ENCODE results near the gene SH3D21.
A peak's percentile ranks its signal among the peaks of the same experiment; 100 is the strongest.

SH3D21 gene

DNA sequence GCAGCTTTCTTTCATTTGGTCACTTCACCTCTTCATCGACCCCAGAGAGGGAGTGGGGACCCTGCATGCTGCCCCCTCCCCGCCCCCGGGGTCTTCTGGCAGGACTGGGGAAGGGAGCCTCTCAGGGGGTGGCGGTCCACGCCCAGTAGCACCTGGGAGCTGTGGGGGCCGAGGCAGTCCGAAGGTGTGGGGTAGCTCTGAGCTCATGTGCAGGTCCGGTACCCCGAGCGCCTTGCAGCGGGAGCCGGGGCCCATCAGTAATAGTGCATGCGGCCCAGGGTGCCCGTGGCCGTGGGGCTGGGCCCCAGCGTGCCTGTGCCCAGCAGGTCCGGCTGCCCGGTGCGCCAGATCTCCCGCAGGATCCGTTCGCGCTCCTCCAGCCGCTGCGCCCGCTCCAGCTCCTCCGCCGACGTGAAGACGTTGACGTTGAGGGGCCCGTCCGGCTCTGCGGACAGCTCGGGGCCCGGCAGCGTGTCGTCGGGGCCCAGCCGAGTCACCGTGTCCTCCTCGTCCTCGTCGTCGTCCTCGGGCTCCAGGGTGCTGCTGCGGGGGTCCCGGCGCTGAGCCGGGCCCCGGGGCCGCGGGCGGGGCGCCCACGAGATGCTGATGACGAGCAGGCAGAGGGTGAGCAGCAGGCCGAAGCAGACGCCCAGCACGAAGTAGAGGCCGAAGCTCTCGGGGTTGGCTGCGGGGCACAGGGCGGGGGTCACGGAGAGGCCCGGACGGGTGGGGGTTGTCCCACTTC, 16.0 kb downstream of the SH3D21 start:
- peak overlapping the region; percentile 38 for H3K18ac ChIP-seq (ENCODE audit: low read length)
- peaks cover 0 to 6% of the 10 kb centered on the region in 2 experiments for H3K36me3 ChIP-seq (ENCODE audit: control insufficient read depth in 1 of 2, insufficient read depth in 2 of 2, low read length in 2 of 2)
- peak overlapping the region; percentile 27 for H2AK5ac ChIP-seq (ENCODE audit: low read length)
- H4K12ac ChIP-seq (ENCODE audit: low read depth, low read length), result peak overlapping the region; percentile 11
- H4K91ac ChIP-seq (ENCODE audit: low read depth, low read length), result peak overlapping the region; percentile 90
- H2BK12ac ChIP-seq (ENCODE audit: low read length), result no peak overlapping the region
- WGBS (ENCODE audit: extremely low coverage, insufficient coverage, insufficient read length), result no CpG with 5 or more reads among the region's 67 CpGs
- H3K4me1 ChIP-seq (ENCODE audit: control insufficient read depth in 1 of 2, insufficient read depth in 2 of 2, low read length in 2 of 2), result peaks cover 32 to 38% of the 10 kb centered on the region in 2 experiments
- H3K23ac ChIP-seq (ENCODE audit: low read length), result no peak overlapping the region
- H2BK120ac ChIP-seq (ENCODE audit: insufficient read depth, low read length, poor library complexity), result peak overlapping the region; percentile 30
- H3K27me3 ChIP-seq (ENCODE audit: insufficient read depth, low read length), result no peaks in the 10 kb centered on the region
- peak overlapping the region; percentile 6 for H3K4me3 ChIP-seq (ENCODE audit: low read depth, low read length)
- no peak overlapping the region for H2AFZ ChIP-seq (ENCODE audit: insufficient read depth, low read length, poor library complexity)
- peaks cover 23% of the 10 kb centered on the region for H3K79me1 ChIP-seq (ENCODE audit: low read length)
- DNase-seq, result peak in 1 of 2 donors; percentile 35
- H3K9me3 ChIP-seq (ENCODE audit: insufficient read depth, low read depth, low read length), result peaks cover 2% of the 10 kb centered on the region
- H3K27ac ChIP-seq (ENCODE audit: low read depth, low read length), result no peak overlapping the region
- peak overlapping the region; percentile 24 for H4K8ac ChIP-seq (ENCODE audit: low read depth, low read length)
- H3K9ac ChIP-seq (ENCODE audit: low read length), result no peak overlapping the region
- no peak overlapping the region for H3K4ac ChIP-seq (ENCODE audit: low read depth, low read length)
- no peak overlapping the region for H3K14ac ChIP-seq (ENCODE audit: low read length)
- H3K4me2 ChIP-seq (ENCODE audit: low read length), result peak overlapping the region; percentile 80
- no peak overlapping the region for H2BK5ac ChIP-seq (ENCODE audit: low read depth, low read length, poor library complexity)
- peaks cover 8% of the 10 kb centered on the region for H3K79me2 ChIP-seq (ENCODE audit: control insufficient read depth, insufficient read depth, low read length, poor library complexity)

DNA sequence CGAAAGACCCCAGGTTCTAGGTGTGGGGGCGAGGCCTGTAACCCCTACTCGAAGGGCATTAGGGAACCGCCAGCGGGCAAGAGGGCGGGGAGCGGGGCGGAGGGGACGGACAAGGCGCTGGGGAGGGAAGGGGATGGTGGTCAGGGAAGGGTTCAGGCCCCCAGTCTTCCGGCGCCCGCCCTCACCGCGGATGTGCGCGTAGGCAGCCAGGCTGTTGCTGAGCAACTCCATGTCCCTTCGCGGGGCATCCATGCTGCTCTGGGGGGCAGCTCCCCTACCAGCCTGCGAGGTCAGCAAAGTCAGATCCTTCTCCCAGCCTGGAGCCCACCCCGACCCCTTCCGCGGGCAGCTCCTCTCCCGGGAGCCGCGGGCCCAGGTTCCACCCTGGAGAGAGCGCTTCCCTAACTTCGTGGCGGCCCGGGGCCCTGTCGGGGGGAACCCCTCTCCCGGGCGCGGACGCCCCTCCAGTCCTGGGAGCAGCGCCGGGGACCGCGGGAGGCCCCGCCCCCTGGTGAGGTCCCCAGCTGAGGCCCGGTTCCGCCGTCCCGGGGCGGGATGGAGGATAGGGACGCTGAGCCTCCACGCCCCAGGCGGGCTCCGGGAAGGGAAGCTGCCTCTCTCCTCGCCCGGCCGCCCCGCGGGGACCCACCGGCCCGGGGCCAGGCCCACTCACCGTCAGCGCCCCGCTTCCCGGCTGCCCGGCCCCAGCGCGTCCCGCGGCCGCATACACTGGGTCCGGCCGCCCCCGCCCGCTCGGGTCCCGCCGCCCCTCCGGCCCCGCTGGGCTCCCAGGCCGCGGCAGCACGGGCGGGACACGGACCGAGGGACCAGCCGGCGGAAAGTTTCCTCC, 16.8 kb downstream of the SH3D21 start:
- Histone ChIP-seq H3K23ac (ENCODE audit: low read length) (no peak overlapping the region), H3K18ac (ENCODE audit: low read length) (peak overlapping the region; percentile 18), H3K4ac (ENCODE audit: low read depth, low read length) (peak overlapping the region; percentile 82), H2AK5ac (ENCODE audit: low read length) (peak overlapping the region; percentile 25), H2BK5ac (ENCODE audit: low read depth, low read length, poor library complexity) (peak overlapping the region; percentile 52), H4K8ac (ENCODE audit: low read depth, low read length) (peak overlapping the region; percentile 81), H2AFZ (ENCODE audit: insufficient read depth, low read length, poor library complexity) (peak overlapping the region; percentile 84), H3K79me2 (ENCODE audit: control insufficient read depth, insufficient read depth, low read length, poor library complexity) (peaks cover 8% of the 10 kb centered on the region), H3K27me3 (ENCODE audit: insufficient read depth, low read length) (no peaks in the 10 kb centered on the region), H3K9ac (ENCODE audit: low read length) (peak overlapping the region; percentile 50), H4K12ac (ENCODE audit: low read depth, low read length) (peak overlapping the region; percentile 23), H4K91ac (ENCODE audit: low read depth, low read length) (peak overlapping the region; percentile 90), H3K9me3 (ENCODE audit: insufficient read depth, low read depth, low read length) (peaks cover 2% of the 10 kb centered on the region), H2BK12ac (ENCODE audit: low read length) (no peak overlapping the region), H3K4me3 (ENCODE audit: low read depth, low read length) (peak overlapping the region; percentile 73), H3K36me3 (ENCODE audit: control insufficient read depth in 1 of 2, insufficient read depth in 2 of 2, low read length in 2 of 2) (peaks cover 0 to 3% of the 10 kb centered on the region in 2 experiments), H3K27ac (ENCODE audit: low read depth, low read length) (peak overlapping the region; percentile 36), H2BK120ac (ENCODE audit: insufficient read depth, low read length, poor library complexity) (peak overlapping the region; percentile 21), H3K79me1 (ENCODE audit: low read length) (peaks cover 23% of the 10 kb centered on the region), H3K4me2 (ENCODE audit: low read length) (peak overlapping the region; percentile 80), H3K4me1 (ENCODE audit: control insufficient read depth in 1 of 2, insufficient read depth in 2 of 2, low read length in 2 of 2) (peaks cover 39 to 45% of the 10 kb centered on the region in 2 experiments), H3K14ac (ENCODE audit: low read length) (peak overlapping the region; percentile 46)
- WGBS (ENCODE audit: extremely low coverage, insufficient coverage, insufficient read length), result no CpG with 5 or more reads among the region's 83 CpGs
- DNase-seq, result peak in 1 of 2 donors; percentile 36

DNA sequence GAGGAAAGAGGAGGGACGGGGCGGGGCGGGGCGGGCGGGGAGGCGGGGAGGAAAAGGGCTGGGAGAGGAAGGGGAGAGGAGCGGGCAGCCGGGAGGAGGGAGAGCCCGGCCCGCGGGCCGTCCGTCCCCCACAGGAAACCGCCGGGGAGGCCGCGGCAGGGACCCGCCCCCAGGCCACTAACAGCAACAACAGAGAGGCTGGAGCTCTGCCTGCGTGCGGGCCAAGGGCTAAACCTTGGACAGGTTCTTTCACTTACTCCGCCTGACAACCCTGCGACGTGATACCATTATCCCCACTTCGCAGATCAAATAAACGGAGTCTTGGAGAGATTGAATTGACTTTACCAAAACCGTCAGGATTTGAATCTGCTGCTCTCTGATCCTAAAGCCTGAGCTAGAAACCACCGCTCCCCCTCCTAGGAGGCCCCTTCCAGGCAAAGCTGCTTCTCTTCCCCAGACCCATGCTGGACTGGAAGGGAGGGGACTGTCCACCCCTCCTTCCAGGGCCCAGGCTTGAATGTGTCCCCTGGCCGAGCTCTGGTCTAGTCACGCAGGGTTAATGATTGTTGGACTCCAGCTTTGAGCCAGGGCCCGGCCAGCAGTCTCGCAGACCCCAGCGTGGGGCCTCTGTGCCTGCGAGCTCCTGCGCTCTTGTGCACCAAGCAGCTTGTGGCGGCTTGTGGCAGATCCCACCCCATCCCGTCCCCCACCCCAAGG, 17.6 kb downstream of the SH3D21 start, which contains the start of gene EVA1B:
EVA1B (minus strand) TSS at position 10 of the 717 bp plus-strand sequence. CDS start 608 bp downstream, outside the sequence.
- Histone ChIP-seq H4K8ac (ENCODE audit: low read depth, low read length) (peak within 1 kb of the TSS; percentile 81), H3K27me3 (ENCODE audit: insufficient read depth, low read length) (no peaks in the 10 kb centered on the region), H4K12ac (ENCODE audit: low read depth, low read length) (peak within 1 kb of the TSS; percentile 23), H2BK120ac (ENCODE audit: insufficient read depth, low read length, poor library complexity) (peak within 1 kb of the TSS; percentile 21), H2BK5ac (ENCODE audit: low read depth, low read length, poor library complexity) (peak within 1 kb of the TSS; percentile 52), H3K27ac (ENCODE audit: low read depth, low read length) (peak within 1 kb of the TSS; percentile 36), H3K14ac (ENCODE audit: low read length) (peak within 1 kb of the TSS; percentile 46), H3K9me3 (ENCODE audit: insufficient read depth, low read depth, low read length) (peaks cover 2% of the 10 kb centered on the region), H2BK12ac (ENCODE audit: low read length) (no peak within 1 kb of the TSS), H3K23ac (ENCODE audit: low read length) (no peak within 1 kb of the TSS), H3K18ac (ENCODE audit: low read length) (peak within 1 kb of the TSS; percentile 34), H3K36me3 (ENCODE audit: control insufficient read depth in 1 of 2, insufficient read depth in 2 of 2, low read length in 2 of 2) (peaks cover 0 to 3% of the 10 kb centered on the region in 2 experiments), H3K4me2 (ENCODE audit: low read length) (peak within 1 kb of the TSS; percentile 80), H3K4me1 (ENCODE audit: control insufficient read depth in 1 of 2, insufficient read depth in 2 of 2, low read length in 2 of 2) (peaks cover 40 to 45% of the 10 kb centered on the region in 2 experiments), H2AFZ (ENCODE audit: insufficient read depth, low read length, poor library complexity) (peak within 1 kb of the TSS; percentile 84), H4K91ac (ENCODE audit: low read depth, low read length) (peak within 1 kb of the TSS; percentile 90), H3K79me1 (ENCODE audit: low read length) (peaks cover 23% of the 10 kb centered on the region), H3K9ac (ENCODE audit: low read length) (peak within 1 kb of the TSS; percentile 50), H3K4ac (ENCODE audit: low read depth, low read length) (peak within 1 kb of the TSS; percentile 82), H3K79me2 (ENCODE audit: control insufficient read depth, insufficient read depth, low read length, poor library complexity) (peaks cover 8% of the 10 kb centered on the region), H3K4me3 (ENCODE audit: low read depth, low read length) (peak within 1 kb of the TSS; percentile 73), H2AK5ac (ENCODE audit: low read length) (peak within 1 kb of the TSS; percentile 25)
- peak; percentile 81 to 86 for DNase-seq
- WGBS (ENCODE audit: extremely low coverage, insufficient coverage, insufficient read length), result no CpG with 5 or more reads among the region's 36 CpGs

DNA sequence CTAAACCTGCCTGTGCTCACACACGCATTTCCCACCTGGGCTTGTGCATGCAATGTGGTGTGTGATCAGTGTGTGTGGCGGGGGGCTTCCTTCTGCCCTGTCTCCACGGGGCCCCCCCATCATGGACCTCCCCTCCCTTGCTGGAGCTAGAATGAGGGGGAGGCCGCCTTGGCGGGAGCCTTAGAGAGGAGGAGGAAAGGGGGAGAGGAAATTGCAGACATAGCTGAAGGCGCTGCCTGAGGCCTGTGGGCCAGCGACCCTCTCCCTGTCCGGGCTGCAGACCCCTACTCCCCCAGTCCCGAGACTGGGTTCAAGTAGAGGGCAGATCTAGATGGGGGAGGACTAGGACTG, 18.2 kb downstream of the SH3D21 start:
- Histone ChIP-seq H3K79me2 (ENCODE audit: control insufficient read depth, insufficient read depth, low read length, poor library complexity) (peaks cover 8% of the 10 kb centered on the region), H2AFZ (ENCODE audit: insufficient read depth, low read length, poor library complexity) (no peak overlapping the region), H3K4ac (ENCODE audit: low read depth, low read length) (no peak overlapping the region), H3K27ac (ENCODE audit: low read depth, low read length) (no peak overlapping the region), H3K9ac (ENCODE audit: low read length) (no peak overlapping the region), H2BK12ac (ENCODE audit: low read length) (no peak overlapping the region), H3K4me2 (ENCODE audit: low read length) (peak overlapping the region; percentile 66), H2BK120ac (ENCODE audit: insufficient read depth, low read length, poor library complexity) (peak overlapping the region; percentile 10), H4K12ac (ENCODE audit: low read depth, low read length) (no peak overlapping the region), H3K36me3 (ENCODE audit: control insufficient read depth in 1 of 2, insufficient read depth in 2 of 2, low read length in 2 of 2) (peaks cover 0 to 3% of the 10 kb centered on the region in 2 experiments), H4K91ac (ENCODE audit: low read depth, low read length) (peak overlapping the region; percentile 41), H3K79me1 (ENCODE audit: low read length) (peaks cover 23% of the 10 kb centered on the region), H2BK5ac (ENCODE audit: low read depth, low read length, poor library complexity) (no peak overlapping the region), H3K9me3 (ENCODE audit: insufficient read depth, low read depth, low read length) (peaks cover 2% of the 10 kb centered on the region), H2AK5ac (ENCODE audit: low read length) (no peak overlapping the region), H3K27me3 (ENCODE audit: insufficient read depth, low read length) (no peaks in the 10 kb centered on the region), H3K18ac (ENCODE audit: low read length) (no peak overlapping the region), H3K23ac (ENCODE audit: low read length) (no peak overlapping the region), H3K4me3 (ENCODE audit: low read depth, low read length) (no peak overlapping the region), H3K14ac (ENCODE audit: low read length) (no peak overlapping the region), H3K4me1 (ENCODE audit: control insufficient read depth in 1 of 2, insufficient read depth in 2 of 2, low read length in 2 of 2) (peaks cover 40 to 45% of the 10 kb centered on the region in 2 experiments), H4K8ac (ENCODE audit: low read depth, low read length) (peak overlapping the region; percentile 70)
- no CpG with 5 or more reads among the region's 9 CpGs for WGBS (ENCODE audit: extremely low coverage, insufficient coverage, insufficient read length)
- no peak for DNase-seq

All from trophoblast cell (in vitro differentiated cells and primary cell).